Keratinocyte (primary cell): ENCODE results near the gene MAGEF1. TPM values are rescaled to one million over a fixed set of nuclear protein-coding genes. Genes with fewer than 3 reads are reported as not detected.

ENCODE experiments used
- DNase-seq: peaks from one replicate; pipeline ENCODE4 v3.0.0-alpha.2; 2011; ENCODE audit warnings: low read depth, missing footprints, low spot score
- FAIRE-seq: peaks from 2 replicates; lab custom pipeline; 2011; peaks lifted over from hg19 to GRCh38; lab: Jason Lieb, UNC
- H2AFZ ChIP-seq: 2 replicates; pipeline ENCODE4 v1.6.0; 2012; ENCODE audit warnings: low read length, control low read depth, inconsistent platforms; ENCODE audit not compliant: control insufficient read depth
- H3K27ac ChIP-seq: 2 replicates; pipeline ENCODE4 v1.5.1; 2011; ENCODE audit warnings: low read length; ENCODE audit not compliant: control insufficient read depth, insufficient read depth
- H3K27me3 ChIP-seq: 3 replicates; pipeline ENCODE4 v1.6.0; 2011; ENCODE audit warnings: low read length; ENCODE audit not compliant: control insufficient read depth, insufficient read depth; ENCODE audit errors: extremely low read depth
- H3K36me3 ChIP-seq, 2 experiments: 2 replicates in 1 of 2; 3 replicates in 1 of 2; pipeline ENCODE4 v1.5.1; 2011; ENCODE audit warnings: low read length in 2 of 2, mild to moderate bottlenecking in 1 of 2; ENCODE audit not compliant: control insufficient read depth in 2 of 2, insufficient read depth in 2 of 2; ENCODE audit errors: extremely low read depth in 1 of 2
- H3K4me1 ChIP-seq: 3 replicates; pipeline ENCODE4 v1.5.1; 2011; ENCODE audit warnings: low read length; ENCODE audit not compliant: control insufficient read depth, insufficient read depth; ENCODE audit errors: extremely low read depth
- H3K4me2 ChIP-seq: 3 replicates; pipeline ENCODE4 v1.6.0; 2011; ENCODE audit warnings: low read depth, low read length; ENCODE audit not compliant: control insufficient read depth, insufficient read depth; ENCODE audit errors: extremely low read depth
- H3K4me3 ChIP-seq, 3 experiments: fragments of 200-600 bp in 1 of 3; sonication (generic) in 1 of 3; 2 replicates in 2 of 3; 3 replicates in 1 of 3; pipeline ENCODE4 v1.5.1; 2011 to 2016; ENCODE audit warnings: low read length in 3 of 3, mild to moderate bottlenecking in 3 of 3, control low read depth in 2 of 3, inconsistent platforms in 1 of 3, low read depth in 1 of 3, mixed read lengths in 1 of 3, mixed run types in 1 of 3, moderate library complexity in 1 of 3; ENCODE audit not compliant: control insufficient read depth in 2 of 3, insufficient read depth in 2 of 3; ENCODE audit errors: extremely low read depth in 1 of 3
- H3K79me2 ChIP-seq: 2 replicates; pipeline ENCODE4 v1.6.0; 2012; ENCODE audit warnings: low read length; ENCODE audit not compliant: control insufficient read depth, insufficient read depth
- H3K9ac ChIP-seq: 3 replicates; pipeline ENCODE4 v1.6.0; 2011; ENCODE audit warnings: low read length; ENCODE audit not compliant: control insufficient read depth, insufficient read depth; ENCODE audit errors: extremely low read depth
- H3K9me1 ChIP-seq: 3 replicates; pipeline ENCODE4 v1.6.0; 2011; ENCODE audit warnings: low read length; ENCODE audit not compliant: control insufficient read depth, insufficient read depth; ENCODE audit errors: extremely low read depth
- H3K9me3 ChIP-seq: 2 replicates; pipeline ENCODE4 v1.5.1; 2012; ENCODE audit warnings: low read depth, low read length; ENCODE audit not compliant: control insufficient read depth
- H4K20me1 ChIP-seq: 3 replicates; pipeline ENCODE4 v1.6.0; 2011; ENCODE audit warnings: low read length; ENCODE audit not compliant: control insufficient read depth, insufficient read depth; ENCODE audit errors: extremely low read depth
- CTCF ChIP-seq, 3 experiments: IDR thresholded peaks in 1 of 3; conservative IDR thresholded peaks in 1 of 3; optimal IDR thresholded peaks in 1 of 3; 2 replicates in 2 of 3; 3 replicates in 1 of 3; pipeline versions ENCODE3 to v1.5.1; 2011; ENCODE audit warnings: low read length in 3 of 3, mild to moderate bottlenecking in 3 of 3, moderate library complexity in 2 of 3, control low read depth in 1 of 3, inconsistent platforms in 1 of 3; ENCODE audit not compliant: insufficient read depth in 2 of 3; ENCODE audit errors: extremely low read depth in 1 of 3
- EZH2 ChIP-seq: IDR thresholded peaks from one replicate; pipeline ENCODE4 v1.6.1; 2012; ENCODE audit warnings: inconsistent platforms, mild to moderate bottlenecking, low read length, moderate library complexity
- dilution Hi-C: fragments of 300-500 bp; cut with MboI; formaldehyde crosslinking; loops from one replicate; pipeline ENCODE4 v1.7.0; 2020; ENCODE audit warnings: low sequenced_read_pairs; ENCODE audit not compliant: extremely low pct_ligation_motif_present
- polyA plus RNA-seq, 5 experiments: library from polyadenylated mRNA; depleted of rRNA in 3 of 5; stranded (reverse) in 3 of 5; stranded (forward) in 1 of 5; unstranded in 1 of 5; fragments of >200 nt; gene quantifications; 1 replicate in 1 of 5; 2 replicates in 3 of 5; 3 replicates in 1 of 5; pipeline versions ENCODE4 v1.2.1 to v1.2.3, GENCODE V29; 2011 to 2012; ENCODE audit warnings: missing spikeins in 2 of 5, low read depth in 1 of 5, low replicate concordance in 1 of 5

MAGEF1 gene
- polyA plus RNA-seq, 1 donor (not counting 4 experiments of a cell fraction or from before 2014, with no cell fraction given) = 11.8 TPM

DNA sequence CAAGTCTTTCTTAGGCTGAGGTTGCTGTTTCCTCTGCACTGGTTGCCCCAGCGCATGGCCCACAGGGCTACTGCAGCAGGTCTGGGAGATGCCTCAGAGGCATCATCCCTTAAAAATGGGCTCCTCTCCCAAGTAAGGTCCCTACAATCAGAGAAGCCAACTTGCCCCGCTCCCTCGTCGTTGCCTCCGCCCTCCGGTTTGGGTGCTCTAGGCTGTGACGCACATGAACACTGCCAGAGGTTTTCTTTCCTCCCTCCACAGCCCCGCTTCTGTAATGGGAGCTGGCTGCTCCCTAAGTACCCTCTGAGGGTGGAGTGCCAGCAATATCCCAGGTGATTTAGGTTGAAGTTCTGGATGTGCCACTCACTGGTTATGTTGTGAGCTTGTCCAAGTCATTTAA is 14.0 kb downstream of the MAGEF1 start:
- Histone ChIP-seq H4K20me1 (no peaks in the 10 kb centered on the region), H3K27ac (no peak overlapping the region), H3K79me2 (no peaks in the 10 kb centered on the region), H3K4me3 (no peak overlapping the region), H3K27me3 (no peaks in the 10 kb centered on the region), H3K4me2 (no peak overlapping the region), H3K4me1 (no peaks in the 10 kb centered on the region), H3K36me3 (no peaks in the 10 kb centered on the region), H3K9ac (no peak overlapping the region), H2AFZ (no peak overlapping the region), H3K9me3 (no peaks in the 10 kb centered on the region), H3K9me1 (no peaks in the 10 kb centered on the region)
- FAIRE-seq = no peak
- TF ChIP-seq CTCF (optimal IDR thresholded peaks at IDR 0.05 in 1 of 3, IDR thresholded peaks at IDR 0.05 in 1 of 3, conservative IDR thresholded peaks at IDR 0.05 in 1 of 3; ENCODE audit: extremely low read depth in 1 of 3, insufficient read depth in 2 of 3, low read length in 3 of 3) (no peak), EZH2 (no peak)
- no peak for DNase-seq
- dilution Hi-C loops = no loop called here

DNA sequence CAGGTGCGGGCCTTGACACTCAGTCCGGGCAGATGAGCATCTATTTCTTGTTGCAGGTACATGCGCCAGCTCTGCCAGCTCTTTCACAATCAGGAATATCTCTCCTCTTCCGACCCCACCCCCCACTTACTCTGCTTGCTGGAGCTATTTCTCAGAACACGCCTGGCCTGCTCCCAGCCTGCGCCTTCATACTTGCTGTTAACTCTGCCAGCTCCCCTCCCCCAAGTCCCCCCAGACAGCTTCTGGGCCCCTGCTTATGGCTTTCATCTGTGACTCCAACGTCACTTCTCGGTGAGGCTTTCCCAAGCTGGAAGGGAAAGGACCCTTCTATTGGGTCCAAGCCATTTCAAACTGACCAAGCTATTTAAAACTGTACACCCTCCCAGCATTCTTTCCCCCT is 15.2 kb downstream of the MAGEF1 start:
- FAIRE-seq = no peak
- no peaks in the 10 kb centered on the region for H3K27me3 ChIP-seq

More for the DNA sequence above, 15.2 kb downstream of the MAGEF1 start:
- Histone ChIP-seq H3K9ac (no peak overlapping the region), H3K4me1 (no peaks in the 10 kb centered on the region), H4K20me1 (no peaks in the 10 kb centered on the region), H3K36me3 (no peaks in the 10 kb centered on the region), H3K79me2 (no peaks in the 10 kb centered on the region), H2AFZ (no peak overlapping the region), H3K4me3 (no peak overlapping the region), H3K9me1 (no peaks in the 10 kb centered on the region), H3K4me2 (no peak overlapping the region), H3K27ac (no peak overlapping the region), H3K9me3 (no peaks in the 10 kb centered on the region)
- TF ChIP-seq CTCF (optimal IDR thresholded peaks at IDR 0.05 in 1 of 3, IDR thresholded peaks at IDR 0.05 in 1 of 3, conservative IDR thresholded peaks at IDR 0.05 in 1 of 3; ENCODE audit: extremely low read depth in 1 of 3, insufficient read depth in 2 of 3, low read length in 3 of 3) (no peak), EZH2 (no peak)
- dilution Hi-C loops = no loop called here
- no peak for DNase-seq
